Ishikawa (cell line): ENCODE measurements around the gene ARHGAP31.

Experiments used
- CEBPB ChIP-seq: IDR thresholded peaks from 2 replicates; pipeline ENCODE4 v1.6.1; 2012
- CREB1 ChIP-seq: IDR thresholded peaks from 2 replicates; pipeline ENCODE4 v1.6.1; 2012; ENCODE audit warnings: low read depth
- EP300 ChIP-seq: IDR thresholded peaks from 2 replicates; pipeline ENCODE4 v1.6.1; 2012; ENCODE audit warnings: borderline replicate concordance
- FOXM1 ChIP-seq: IDR thresholded peaks from 2 replicates; pipeline ENCODE4 v1.6.1; 2012; ENCODE audit warnings: low read depth, borderline replicate concordance
- RAD21 ChIP-seq: IDR thresholded peaks from 2 replicates; pipeline ENCODE4 v1.6.1; 2012; ENCODE audit warnings: low read depth
- TAF1 ChIP-seq: IDR thresholded peaks from 2 replicates; pipeline ENCODE4 v1.6.1; 2012; ENCODE audit warnings: low read depth, mild to moderate bottlenecking
- TEAD4 ChIP-seq: IDR thresholded peaks from 2 replicates; pipeline ENCODE4 v1.6.1; 2012
- ZBTB7A ChIP-seq: IDR thresholded peaks from 2 replicates; pipeline ENCODE4 v1.6.1; 2012; ENCODE audit warnings: low read depth
- TF ChIP-seq, protein P1 (sequence below): IDR thresholded peaks from 2 replicates; pipeline ENCODE4 v1.6.1; 2012
- TF ChIP-seq, protein P2 (sequence below): IDR thresholded peaks from 2 replicates; pipeline ENCODE4 v1.6.1; 2012; ENCODE audit warnings: low read depth, mild to moderate bottlenecking

The ARHGAP31 gene

DNA sequence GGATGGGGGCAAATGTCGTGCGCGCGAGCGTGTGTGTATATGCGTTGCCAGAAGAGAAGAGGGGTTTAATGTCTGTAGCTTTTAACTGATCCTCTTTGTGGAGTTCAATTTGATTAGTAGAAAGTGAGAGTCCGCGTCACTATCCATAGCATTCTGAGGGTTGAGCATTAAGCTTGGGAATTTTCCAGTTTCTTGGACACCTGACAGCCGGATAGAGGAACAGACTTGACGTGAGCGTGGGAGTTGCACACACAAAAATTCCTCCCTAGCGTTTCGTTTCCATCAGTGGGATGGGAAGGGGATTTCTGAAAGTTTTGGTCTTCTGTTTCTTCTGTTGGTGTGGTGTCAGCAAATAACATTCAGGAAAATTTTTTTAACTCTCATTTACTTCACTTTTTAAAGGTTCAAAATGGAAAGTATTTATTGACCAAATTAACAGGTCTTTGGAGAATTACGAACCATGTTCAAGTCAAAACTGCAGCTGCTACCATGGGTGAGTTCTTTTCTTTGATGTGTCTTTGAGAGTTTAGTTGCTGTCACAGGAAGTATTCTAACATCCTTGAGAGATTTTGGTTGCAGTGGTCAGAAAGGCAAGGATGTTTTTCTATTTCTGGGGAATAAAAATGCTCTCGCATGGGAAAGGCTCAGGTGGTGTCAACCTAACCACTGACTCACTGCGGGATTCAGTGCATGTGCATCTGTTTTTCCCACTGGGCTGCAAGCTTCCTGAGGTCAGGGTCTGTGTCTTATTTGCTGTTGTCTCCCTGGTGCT lies 175.4 kb downstream of the ARHGAP31 start:
- TF ChIP-seq CEBPB: no peak
- no peak for TF ChIP-seq FOXM1
- no peak for TF ChIP-seq ZBTB7A
- no peak for TF ChIP-seq CREB1
- TF ChIP-seq RAD21: no peak
- TF ChIP-seq, protein P1, sequence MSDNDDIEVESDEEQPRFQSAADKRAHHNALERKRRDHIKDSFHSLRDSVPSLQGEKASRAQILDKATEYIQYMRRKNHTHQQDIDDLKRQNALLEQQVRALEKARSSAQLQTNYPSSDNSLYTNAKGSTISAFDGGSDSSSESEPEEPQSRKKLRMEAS: no peak
- no peak for TF ChIP-seq TEAD4
- TF ChIP-seq, protein P2, sequence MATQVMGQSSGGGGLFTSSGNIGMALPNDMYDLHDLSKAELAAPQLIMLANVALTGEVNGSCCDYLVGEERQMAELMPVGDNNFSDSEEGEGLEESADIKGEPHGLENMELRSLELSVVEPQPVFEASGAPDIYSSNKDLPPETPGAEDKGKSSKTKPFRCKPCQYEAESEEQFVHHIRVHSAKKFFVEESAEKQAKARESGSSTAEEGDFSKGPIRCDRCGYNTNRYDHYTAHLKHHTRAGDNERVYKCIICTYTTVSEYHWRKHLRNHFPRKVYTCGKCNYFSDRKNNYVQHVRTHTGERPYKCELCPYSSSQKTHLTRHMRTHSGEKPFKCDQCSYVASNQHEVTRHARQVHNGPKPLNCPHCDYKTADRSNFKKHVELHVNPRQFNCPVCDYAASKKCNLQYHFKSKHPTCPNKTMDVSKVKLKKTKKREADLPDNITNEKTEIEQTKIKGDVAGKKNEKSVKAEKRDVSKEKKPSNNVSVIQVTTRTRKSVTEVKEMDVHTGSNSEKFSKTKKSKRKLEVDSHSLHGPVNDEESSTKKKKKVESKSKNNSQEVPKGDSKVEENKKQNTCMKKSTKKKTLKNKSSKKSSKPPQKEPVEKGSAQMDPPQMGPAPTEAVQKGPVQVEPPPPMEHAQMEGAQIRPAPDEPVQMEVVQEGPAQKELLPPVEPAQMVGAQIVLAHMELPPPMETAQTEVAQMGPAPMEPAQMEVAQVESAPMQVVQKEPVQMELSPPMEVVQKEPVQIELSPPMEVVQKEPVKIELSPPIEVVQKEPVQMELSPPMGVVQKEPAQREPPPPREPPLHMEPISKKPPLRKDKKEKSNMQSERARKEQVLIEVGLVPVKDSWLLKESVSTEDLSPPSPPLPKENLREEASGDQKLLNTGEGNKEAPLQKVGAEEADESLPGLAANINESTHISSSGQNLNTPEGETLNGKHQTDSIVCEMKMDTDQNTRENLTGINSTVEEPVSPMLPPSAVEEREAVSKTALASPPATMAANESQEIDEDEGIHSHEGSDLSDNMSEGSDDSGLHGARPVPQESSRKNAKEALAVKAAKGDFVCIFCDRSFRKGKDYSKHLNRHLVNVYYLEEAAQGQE: no peak
- no peak for TF ChIP-seq TAF1
- TF ChIP-seq EP300: no peak
